ENCODE measurements around the gene LRIG1.

The LRIG1 gene

DNA sequence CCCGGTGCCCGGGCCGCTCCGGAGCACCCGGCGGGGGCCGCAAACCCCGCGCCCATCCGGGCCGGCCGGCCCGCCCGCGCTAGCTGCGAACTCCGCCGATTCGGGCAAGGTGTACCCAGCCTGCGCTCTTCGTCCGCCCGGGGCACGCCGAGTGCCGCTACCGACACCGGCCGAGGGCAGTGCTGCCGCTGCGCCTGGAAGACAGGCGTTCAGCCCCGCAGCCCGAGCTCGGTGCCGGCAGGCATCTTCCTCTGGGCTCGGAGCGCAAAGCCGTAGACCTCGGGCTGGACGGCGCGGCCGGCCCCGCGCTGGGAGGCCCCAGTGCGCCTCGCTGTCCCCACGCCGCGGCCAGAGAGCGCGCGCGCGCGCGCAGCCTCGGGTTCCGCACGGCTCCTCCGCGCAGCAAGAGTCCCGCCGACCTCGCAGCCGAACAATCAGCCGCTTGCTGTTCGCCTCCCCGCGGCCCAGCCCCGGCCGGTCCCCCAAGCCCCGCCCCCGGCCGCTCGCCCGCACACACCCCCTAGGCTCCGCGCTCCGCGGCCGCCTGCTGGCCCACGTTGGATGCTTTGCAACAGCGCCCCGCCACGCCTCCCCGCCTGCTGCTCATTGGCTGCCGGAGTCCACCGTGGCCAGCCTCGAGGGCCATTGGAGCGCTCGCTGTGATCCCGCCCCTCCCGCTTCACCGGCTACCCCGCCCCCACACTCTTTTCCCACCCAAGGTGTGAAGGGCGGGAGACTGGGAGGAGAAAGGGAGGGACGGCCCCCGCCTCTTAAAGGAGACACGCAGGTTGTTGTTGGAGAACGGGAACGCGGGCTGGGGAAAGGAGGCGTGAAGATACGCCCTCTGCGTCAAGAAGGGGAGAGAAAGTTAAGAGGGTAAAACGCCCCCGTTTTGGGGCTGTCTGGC is at the start of gene LRIG1:
Gene LRIG1, minus strand, starts transcription at position 447 of the 907 bp plus-strand sequence. CDS start 615 bp downstream, outside the sequence.
- peak; percentile 97 to 99 for DNase-seq

- no peak for DNase-seq
Measured at GRCh38 chr3:66544619-66545429, 44.0 kb upstream of the LRIG1 start.

GRCh38 chr3:66542153-66542552 is 41.3 kb upstream of the LRIG1 start:
- DNase-seq = no peak

DNA sequence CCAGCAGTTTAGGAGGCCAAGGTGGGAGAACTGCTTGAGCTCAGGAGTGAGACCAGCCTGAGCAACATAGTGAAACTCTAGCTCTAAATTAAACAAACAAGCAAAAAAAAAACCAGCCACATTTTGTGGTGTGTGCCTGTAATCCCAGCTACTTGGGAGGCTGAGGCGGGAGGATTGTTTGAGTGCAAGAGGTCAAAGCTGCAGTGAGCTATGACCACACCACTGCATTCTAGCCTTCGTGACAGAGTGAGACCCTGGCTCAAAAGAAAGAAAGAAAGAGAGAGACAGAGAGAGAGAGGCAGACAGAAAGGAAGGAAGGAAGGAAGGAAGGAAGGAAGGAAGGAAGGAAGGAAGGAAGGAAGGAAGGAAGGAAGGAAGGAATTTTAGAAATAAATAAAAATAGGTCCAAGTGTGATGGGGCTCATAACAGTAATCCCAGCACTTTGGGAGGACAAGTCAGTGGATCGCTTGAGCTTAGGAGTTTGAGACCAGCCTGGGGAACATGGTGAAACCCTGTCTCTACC is 38.7 kb upstream of the LRIG1 start:
- DNase-seq = no peak

- no peak for DNase-seq
Measured at GRCh38 chr3:66538390-66538789, 37.6 kb upstream of the LRIG1 start.

DNA sequence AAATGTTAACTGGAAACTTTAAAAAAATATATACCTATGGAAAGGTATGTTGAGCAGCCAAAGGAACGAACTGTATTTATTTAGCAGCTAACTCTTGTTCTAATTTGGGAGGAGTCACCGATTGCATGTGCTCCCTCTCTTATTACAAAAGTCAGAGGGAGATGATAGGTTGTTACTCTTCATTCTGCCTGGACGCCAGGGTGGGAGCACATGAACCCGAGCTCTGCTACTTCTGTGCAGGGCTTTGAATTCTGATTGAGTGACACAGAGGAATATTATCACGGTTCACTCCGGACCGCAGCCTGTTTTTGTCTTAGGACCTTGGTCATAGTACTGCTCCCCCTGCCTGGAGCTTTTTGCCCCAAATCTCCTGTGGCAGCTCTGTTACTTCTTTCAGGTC is 36.9 kb upstream of the LRIG1 start:
- DNase-seq = no peak

- DNase-seq = no peak
Measured at GRCh38 chr3:66536791-66537190, 36.0 kb upstream of the LRIG1 start.

- no peak for DNase-seq
Measured at GRCh38 chr3:66534304-66534845, 33.6 kb upstream of the LRIG1 start.

GRCh38 chr3:66532613-66533012 is 31.8 kb upstream of the LRIG1 start:
- no peak for DNase-seq

GRCh38 chr3:66532160-66532587 is 31.4 kb upstream of the LRIG1 start:
- no peak for DNase-seq

- no peak for DNase-seq
Measured at GRCh38 chr3:66531256-66531655, 30.4 kb upstream of the LRIG1 start.

DNA sequence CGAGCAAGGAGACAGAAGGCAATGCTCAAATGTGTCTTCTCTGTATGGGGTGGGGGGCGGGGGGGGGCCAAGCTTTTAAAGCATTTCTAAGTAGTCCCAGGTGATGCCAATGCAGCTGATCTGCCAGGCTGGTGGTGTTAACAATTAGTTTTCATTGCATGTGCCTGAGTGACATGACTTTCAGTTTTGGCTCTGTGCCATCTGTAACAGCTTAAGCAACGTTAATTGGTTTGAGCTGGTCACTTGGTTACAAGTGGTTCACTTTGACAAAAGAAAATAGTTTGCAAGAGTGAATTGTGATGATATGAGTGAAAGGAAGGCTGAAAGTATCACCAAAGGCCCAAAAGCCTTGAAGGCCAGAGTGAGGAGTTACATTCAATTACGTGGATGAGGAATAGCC is 26.4 kb upstream of the LRIG1 start:
- DNase-seq = no peak

GRCh38 chr3:66525771-66526170 is 24.9 kb upstream of the LRIG1 start:
- no peak for DNase-seq

- DNase-seq = no peak
Measured at GRCh38 chr3:66520724-66521123, 19.9 kb upstream of the LRIG1 start.

- DNase-seq = no peak
Measured at GRCh38 chr3:66518644-66519043, 17.8 kb upstream of the LRIG1 start.

DNA sequence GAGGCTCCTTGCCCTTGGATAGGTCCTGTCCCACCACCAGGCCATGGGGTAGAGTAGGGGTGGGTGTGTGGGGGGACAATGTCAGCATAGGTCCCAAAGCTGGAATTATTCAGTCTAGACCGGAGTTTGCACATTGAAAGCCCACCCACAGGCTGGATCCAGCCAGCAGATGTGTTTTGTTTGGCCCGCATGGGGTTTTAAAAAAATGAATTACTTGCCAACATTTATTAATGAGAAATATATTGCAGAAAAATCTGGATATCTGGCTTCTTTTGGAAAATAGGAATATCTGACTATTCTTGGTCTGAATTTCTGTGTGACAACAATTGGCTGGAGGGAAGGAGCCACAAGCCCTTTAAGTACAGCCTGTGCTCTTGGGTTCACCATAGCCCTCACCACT is 17.3 kb upstream of the LRIG1 start:
- DNase-seq = no peak

- DNase-seq = no peak
Measured at GRCh38 chr3:66517241-66517640, 16.4 kb upstream of the LRIG1 start.

DNA sequence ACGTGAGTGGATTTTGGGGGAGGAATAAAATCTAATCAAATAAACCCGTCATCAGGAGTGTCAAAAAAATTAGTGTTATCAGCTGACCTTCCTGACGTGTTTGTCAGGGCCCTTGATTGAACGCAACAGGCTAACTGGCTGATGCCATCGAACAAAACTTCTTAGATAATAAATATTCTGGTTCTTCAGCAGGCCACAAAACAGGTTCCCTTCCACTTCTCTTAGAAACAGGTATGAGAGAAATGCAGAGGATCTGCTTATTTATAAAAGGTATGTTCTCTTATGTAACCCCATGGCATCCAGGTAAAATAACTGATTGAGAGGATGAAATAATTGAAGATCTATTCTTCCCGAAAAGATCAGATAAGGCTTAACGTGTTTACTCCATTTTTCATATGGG is 7.6 kb upstream of the LRIG1 start:
- DNase-seq = no peak

DNA sequence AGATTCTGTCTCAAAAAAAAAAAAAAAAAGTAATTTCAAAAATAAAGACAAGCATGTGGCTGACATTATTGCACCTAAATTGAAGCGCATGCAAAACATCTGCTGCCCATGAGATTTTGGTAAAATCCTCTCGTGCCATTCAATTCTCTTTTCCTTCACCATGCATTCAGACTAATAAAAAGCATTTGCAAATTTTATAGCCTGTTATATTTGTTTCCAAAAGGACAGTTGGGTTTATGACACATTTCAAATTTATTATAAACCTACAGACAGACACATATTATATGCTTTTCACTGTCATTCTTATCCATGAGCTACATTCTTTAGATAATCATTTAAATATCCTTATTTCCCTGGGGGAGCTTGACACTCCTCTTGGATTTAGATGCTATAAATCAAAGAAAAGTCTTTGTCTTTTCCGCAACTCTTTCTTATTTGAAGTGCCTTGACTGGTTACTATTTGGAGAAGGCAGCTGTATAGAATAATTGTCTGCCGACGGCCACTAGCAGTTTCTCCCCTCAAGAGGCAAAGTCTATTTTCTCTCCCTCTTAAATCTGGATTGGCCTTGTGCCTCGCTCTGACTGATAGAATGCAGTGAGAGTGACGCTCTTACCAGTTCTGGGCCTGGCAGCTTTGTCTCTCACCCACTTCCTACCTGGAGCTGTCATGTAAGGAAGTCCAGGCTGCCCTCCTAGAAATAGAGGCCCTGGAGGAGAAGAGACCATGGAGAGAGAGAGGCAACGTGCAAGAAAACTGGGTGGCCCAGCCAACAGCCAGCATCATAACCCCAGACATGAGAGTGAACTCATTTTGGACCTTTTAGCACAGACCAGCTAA is 6.8 kb upstream of the LRIG1 start:
- no peak for DNase-seq

DNA sequence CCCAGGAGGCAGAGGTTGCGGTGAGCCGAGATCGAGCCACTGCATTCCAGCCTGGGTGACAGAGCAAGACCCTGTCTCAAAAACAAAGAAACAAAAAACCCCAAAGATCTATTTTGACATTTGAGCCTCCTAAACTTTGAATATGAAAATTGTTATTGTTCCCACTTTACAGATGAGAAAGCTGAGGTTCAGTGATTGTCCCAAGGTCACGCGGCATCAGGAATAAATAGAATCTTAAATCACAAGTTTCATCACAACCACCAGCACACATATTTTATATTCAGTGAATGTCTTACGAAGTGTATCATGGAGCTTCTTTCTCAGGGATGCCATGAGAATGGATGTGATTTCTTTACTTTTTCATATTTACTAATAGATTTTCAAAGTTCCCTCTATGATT is 5.3 kb upstream of the LRIG1 start:
- no peak for DNase-seq

DNA sequence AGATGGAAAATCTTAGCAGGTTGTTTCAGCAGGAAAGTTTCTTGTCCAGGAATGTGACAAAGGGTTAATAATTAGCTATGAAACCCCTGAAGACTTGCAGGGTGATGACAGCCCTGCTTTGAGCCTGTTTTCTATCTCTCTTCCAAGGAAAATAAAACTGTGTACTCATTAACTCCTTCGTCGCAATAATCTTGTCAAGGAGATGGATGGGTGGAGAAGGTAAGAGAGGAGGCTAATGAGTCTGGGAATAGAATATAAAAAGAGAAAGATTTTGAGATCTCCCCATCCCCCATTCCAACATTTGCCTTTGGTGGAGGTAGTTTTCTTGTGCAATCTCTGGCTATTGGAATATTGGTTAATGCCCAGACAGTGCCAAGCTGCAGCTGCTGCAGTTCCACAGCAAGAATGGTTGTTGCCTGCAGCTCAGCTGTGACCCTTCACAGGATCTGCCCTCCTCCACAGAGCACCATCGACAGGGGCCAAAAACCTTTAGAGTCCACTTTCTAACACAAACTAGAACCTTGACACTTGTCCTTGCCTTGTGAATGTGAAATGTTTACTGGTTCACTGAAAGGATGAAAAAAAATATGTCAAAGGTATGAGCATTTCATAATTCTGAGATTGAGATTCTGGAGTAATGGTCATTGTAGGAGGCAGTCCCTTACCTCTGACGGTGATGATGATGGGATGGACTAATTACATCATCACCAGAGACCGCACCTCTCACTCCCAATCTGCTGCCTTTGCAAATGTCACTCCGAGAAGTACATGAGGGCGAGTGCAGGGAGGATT is 4.2 kb upstream of the LRIG1 start:
- no peak for DNase-seq

- DNase-seq = no peak
Measured at GRCh38 chr3:66502981-66503380, 2.2 kb upstream of the LRIG1 start.

All from CD4-positive, alpha-beta T cell treated with Interferon alpha-2 for 1 hour (primary cell).